Stimulated activated CD4-positive, alpha-beta T cell treated with anti-CD3 and anti-CD28 coated beads, Interleukin-4, amount 100 ng/mL, for 4 hours (primary cell): ENCODE measurements around the gene EPHB1.
"Not testable (repeated sequence)": the region's sequence is repeated elsewhere in the genome, so short reads cannot be mapped to it uniquely, and the experiment has no call there.

Experiments used
- DNase-seq, 2 experiments: peaks; one replicate each; pipeline ENCODE4 v3.0.0-alpha.2; 2020

The EPHB1 gene

DNA sequence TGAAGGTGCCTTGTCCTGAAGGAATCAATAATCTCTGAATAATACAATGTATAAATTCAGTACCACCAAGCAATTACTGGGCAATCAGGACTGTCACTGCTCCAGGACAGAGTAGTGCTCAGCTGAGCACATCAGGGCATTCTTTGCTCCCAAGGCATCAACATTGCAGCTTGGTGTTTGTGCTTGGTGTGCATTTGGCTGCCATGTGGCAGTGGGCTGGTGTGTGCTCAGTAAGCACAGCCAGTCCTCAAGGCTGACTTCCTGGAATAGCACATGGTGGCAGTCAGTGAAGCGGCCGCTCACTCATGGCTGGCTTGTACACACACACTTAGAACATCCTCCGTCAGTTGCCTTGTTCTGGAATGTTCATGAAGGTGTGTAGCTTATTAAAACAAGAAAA is 217.0 kb downstream of the EPHB1 start:
- DNase-seq, result no peak

DNA sequence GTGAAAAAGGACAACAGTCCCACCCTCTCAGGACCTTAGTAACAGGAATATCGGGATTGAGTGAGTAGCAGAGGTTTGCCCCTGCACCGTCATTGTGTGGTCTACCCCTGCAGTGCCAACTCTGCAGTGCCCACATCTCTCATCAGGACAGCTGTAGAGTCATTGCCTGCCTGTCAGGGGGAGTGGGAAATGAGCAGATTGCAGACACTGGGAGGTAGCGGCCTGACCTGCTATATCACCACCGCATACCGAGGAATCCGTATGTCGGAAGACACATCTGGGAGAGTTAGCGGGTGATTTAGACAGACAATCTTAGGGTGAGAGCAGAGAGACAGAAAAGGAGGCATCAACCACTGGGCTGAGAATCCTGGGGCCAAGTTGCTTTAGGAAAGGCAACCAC is 218.1 kb downstream of the EPHB1 start:
- no peak for DNase-seq

DNA sequence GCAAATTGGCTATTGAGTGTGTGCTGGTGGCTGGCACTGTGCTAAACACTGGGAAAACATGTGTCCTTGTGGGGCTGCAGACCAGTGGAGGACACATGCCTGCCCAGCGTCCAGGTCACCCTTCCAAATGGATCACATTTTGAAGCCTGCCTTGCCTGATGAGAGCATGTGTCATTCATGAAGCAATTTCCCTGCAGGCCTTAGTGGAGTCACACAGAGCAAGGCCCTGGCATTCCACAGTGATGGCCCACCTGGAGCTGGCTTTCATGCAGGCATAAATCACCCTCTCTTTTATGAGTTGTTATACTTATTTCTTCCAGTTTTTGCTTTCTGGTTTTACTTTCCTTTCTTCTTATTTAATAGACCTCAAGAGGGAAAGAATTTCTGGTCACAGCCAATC is 219.5 kb downstream of the EPHB1 start:
- no peak for DNase-seq

DNA sequence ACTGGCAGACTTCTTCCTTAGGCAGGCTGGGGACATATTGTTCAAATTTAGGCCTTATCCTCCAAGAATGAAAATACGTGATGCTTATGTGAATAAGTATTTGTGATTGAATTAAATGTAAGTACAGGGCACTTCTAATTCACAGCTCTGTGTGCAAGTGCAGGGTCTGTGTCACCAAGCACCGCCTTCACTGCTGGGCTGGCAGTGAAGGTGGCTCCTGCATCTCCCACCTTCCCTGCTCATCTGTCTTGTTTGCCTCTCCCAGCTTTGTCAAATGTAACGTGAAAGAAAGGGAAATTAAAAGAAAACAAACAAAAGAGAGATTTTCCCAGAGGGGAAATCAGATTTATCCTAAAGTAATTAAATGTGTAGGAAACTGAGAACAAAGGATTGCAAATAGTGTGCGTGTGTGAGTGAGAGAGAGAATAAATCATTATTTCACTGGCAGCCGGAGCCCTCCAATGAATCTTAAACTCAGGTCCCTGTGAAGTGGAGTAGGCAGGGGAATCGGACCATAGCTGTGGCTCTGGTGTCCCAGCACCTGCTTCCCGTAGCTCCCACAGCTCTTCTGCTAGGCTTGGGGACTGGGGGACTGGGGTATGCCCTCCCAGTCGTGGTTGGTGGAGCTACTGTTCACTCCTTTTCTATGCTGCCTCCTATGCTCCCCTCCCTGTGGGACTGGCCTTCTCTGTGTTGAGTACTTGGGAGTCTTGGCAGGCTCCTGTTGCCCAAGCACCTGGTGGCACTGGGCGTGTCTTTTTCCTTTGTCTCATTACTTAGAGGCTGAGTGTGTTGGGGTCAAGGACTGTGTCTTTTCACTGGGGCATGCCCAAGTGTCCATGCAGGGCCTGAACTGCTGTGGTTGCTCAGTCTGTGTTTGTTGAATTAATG is 222.2 kb downstream of the EPHB1 start:
- no peak for DNase-seq

DNA sequence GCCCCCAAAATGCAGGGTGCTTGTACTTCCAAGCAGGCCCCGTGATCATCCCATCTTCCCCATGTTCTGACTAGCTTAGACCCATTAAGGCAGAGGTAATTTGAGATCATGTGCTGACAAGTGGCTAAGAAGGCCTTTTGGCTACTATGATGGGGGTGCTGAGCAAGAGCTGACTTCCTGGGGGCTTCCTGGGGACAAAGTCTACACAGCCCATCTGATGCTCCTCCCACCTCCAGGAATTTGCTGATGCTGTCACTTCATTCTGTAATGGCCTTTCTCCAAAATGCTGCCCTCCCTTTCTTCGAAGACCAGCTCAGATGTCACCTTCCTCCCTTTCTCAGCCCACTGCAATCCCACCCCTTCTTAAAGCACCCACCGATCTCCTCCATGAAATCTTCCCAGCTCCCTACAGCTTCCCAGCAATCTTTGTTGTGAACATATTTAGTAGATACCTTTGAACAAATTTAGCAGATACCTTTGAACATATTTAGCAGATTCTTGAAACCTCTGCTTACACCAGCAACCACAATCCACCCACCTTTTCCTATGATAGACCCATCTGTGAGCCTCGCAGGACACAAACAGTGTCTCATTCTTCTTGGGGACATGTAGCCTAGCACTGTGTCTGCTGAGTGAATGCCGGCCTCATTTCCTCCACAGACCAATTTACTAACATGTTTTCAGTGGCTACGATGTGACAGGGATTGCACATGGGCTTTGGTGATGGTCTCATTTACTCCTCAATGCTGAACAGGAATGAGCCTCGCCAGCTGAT is 223.3 kb downstream of the EPHB1 start:
- DNase-seq, result no peak

DNA sequence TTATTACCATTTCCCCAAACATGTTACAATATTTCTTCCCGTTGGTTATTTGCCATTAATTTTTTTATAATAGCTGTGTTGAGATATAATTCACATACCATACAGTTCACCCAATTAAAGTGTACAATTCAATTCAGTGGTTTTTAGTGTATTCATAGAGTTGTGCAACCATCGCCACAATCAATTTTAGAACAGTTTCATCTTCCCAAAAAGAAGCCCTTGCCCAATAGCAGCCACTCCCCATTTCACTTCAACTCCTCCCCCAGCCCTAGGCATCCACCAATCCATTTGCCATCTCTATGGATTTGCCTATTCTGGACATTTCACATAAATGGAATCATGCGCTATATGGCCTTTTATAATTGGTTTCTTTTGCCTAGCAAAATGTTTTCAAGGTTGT is 225.1 kb downstream of the EPHB1 start:
- no peak for DNase-seq

DNA sequence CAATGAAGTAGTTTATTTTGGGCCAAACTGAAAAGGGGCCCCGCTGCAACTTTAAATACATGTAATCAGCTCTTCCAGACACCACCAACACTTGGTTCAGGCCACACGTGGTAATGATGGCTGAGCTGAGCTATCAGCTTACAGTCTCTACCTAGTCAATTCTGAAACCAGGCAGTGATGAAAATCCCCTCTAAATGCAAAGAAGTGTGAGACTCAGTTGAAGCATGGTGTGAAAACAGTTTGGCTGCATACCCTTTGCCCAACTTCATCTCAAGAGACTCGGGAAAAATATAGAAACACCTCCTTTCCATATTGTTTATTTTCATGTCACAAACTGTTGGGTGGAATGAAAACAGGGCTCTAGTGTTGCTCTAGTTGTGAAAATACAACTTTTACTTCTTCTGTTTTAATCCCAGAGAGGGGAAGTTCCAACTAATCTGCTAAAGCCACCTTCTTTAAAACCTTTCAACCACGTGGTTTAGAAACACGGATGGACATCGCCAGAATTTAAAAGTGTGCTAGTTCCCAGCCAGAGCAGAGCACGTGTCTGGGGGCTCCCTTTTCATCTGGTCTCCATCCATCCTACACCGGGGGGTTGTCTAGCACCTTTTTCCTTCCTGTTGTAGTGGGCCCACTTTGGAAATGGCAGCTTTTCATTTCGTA is 229.1 kb downstream of the EPHB1 start:
- DNase-seq, result no peak

DNA sequence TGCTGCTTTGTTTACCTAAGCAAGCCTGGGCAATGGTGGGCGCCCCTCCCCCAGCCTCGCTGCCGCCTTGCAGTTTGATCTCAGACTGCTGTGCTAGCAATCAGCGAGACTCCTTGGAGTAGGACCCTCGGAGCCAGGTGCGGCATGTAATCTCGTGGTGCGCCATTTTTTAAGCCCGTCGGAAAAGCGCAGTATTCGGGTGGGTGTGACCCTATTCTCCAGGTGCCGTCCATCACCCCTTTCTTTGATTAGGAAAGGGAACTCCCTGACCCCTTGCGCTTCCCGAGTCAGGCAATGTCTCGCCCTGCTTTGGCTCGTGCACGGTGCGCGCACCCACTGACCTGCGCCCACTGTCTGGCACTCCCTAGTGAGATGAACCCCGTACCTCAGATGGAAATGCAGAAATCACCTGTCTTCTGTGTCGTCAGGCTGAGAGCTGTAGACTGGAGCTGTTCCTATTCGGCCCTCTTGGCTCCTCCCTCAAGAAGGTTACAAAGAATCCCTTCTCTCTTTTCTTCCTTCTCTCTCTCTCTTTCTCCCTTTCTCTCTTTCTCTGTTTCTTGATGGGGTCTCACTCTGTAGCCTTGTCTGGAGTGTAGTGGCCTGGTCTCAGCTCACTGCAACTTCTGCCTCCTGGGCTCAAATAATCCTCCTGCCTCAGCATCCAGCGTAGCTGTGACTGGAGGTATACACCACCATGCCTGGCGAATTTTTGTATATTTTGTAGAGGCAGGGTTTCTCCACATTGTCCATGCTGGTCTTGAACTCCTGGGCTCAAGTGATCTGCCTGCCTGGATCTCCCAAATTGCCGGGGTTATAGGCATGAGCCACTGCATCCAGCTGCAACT is 235.9 kb downstream of the EPHB1 start:
- not testable (repeated sequence) for DNase-seq

DNA sequence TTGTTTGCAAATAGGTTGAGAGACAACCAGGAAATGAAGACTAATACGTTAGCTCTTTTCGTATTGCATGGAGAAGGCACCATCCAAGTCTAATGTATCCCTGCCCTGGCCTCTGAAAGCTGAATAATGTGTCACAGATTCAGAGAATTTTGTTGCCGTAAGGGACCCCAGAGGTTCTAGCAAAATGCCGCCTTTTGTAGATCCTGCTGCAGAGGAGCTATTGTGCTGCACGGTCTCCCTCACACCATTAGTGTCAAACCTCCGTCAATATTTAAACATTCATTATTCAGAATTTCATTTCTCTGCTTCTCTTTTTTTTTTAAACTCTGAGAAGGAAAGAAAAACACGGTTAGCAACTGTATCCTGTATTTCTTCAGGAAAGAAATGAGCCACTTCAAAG is 238.7 kb downstream of the EPHB1 start:
- no peak for DNase-seq

DNA sequence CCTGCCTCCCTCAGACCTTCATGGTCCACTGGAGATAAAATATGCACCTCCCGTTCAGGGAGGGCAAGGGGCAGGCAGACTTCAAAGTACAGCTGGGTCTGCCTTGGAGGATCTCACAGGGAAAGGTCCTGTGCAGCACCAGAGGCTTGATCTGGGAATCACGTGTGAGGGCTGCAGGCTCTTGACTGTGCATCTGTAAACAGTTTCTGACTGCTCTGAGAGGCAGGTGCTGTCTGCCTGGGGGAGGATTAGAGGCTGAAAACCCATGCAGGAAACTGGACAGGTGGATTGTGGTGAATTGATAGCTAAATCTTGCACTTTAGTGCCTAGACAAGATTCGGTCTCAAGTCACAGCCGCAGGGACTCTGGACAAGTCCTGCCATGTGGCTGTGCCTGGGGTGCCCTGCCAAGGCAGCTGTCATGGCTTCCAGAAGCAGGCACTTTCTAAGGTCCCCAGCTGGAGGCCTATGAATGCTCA is 239.3 kb downstream of the EPHB1 start:
- DNase-seq, result no peak

DNA sequence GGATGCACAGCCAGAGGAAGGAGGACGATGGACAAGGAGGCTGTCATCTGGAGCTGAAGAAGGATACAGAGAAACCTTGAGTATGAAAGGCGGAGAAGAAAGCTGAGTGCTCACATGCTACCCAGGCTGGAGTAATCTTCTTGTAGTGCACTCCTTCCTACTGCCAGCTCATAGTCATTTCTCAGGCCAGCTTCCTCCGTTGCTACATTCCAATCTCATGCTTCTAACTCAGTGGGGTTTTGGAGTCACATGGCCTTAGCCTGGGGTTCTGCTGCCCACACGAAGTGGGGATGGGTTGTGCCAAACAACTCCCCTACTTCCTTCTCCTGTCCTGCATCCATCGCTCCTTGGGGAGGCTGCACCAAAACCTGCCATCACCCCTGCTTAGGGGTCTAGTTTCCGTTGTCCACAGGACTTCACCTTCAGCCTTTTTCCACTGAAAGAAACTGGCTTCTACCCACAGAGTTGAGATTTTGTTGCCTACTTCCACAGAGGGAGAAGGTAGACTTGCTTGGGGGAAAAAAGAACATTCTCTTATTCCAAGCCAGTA is 239.9 kb downstream of the EPHB1 start:
- DNase-seq, result no peak

DNA sequence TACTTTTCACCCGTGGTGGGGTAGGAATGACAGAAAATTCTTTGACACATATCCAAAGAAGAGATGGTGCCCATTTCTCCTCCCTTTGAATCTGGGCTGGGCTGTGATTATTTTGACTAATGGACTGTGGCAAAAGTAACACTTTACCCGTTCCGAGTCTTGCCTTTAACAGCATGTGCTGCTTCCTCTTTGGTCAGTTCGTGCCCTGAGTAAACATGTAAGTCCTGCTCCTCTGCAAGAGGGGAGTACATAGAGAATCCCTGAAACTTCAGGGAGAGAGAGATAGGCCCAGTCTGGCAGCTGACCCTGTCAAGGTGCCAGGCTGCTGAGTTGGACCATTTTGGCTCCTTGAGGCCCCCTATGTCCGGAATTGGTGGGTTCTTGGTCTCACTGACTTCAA is 243.1 kb downstream of the EPHB1 start:
- no peak for DNase-seq

DNA sequence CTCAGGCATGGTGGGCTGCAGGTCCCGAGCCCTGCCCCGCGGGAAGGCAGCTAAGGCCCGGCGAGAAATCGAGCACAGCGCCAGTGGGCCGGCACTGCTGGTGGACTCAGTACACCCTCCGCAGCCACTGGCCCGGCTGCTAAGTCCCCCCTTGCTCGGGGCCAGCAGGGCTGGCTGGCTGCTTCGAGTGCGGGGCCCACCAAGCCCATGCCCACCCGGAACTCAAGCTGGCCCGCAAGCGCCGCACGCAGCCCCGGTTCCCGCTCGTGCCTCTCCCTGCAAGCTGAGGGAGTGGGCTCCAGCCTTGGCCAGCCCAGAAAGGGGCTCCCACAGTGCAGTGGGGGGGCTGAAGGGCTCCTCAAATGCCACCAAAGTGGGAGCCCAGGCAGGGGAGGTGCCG is 244.5 kb downstream of the EPHB1 start:
- not testable (repeated sequence) for DNase-seq

DNA sequence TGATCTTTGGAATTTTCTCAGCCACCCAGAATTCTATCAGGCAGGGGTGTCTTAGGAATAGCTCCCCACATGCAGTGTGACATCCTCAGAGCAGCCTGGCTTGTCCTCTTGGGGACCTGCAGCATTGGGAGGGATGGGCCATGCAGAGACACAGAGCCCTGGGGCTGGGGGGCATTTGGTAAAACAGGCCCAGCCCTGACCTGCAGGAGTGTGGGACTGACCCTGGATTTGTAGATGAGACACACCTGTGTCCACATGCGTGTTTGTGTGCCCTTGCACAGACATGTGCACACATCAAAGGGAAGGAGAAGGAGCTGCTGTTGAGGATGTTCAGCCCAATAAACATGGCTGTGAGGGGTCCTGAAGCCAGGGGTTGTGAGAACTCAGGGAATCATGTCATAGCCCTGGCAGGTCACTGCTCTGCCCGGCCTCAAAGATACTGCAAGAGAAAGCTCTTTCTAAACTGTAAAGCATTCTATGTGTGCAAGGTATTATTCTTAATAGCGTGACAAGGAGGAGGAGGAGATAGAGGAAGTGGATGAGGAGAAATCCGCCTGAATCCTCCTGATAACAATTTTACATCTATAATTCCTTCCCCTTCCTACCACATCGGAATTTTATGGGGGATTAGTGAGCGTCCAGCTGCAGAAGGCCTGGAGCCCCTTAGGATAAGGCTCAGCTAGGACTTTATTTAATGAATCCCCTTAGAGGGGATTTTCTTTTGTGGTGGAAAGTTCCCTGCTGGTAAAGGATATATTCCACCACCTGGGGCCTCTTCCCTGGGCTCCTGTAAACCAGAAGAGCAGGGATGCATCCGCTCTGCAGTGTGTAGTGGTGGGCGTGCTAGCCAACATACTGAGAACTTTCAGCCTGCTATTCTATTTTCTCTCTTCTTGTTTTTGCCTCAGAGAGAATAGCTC is 245.5 kb downstream of the EPHB1 start:
- DNase-seq, result no peak

DNA sequence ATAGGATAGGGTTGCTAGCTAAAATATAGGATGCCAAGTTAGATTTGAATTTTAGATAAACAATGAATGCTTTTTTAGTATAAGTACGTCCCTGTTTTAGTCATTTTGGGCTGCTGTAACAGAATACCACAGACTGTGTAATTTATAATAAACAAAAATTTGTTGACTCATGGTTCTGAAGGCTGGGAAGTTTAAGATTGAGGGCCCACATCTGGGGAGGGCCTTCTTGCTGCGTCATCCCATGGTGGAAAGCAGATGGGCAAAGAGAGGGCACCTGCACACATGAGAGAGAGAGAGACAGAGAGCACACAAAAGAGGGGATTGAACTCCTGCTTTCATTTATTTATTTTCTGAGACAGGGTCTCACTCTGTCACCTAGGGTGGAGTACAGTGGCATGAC is 246.5 kb downstream of the EPHB1 start:
- DNase-seq, result no peak

DNA sequence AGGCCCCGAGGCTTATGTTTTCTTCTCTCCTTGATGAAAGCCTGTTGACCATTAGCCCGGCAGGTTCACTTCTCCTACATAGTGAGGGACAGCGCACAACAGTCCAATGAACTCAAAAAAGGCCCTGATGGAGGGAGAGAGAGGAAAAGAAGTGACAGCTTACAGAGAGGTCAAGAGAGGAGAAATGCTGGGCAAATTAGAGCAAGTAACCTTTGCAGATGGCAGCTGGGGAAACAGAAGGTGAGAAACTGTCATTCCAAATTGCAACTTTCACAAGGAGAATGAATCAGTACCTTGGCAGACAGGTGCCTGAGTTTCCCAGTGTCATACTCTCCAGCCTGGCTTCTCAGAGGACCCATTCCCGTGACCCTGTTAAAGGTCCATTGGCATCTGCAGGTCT is 252.0 kb downstream of the EPHB1 start:
- DNase-seq, result no peak

DNA sequence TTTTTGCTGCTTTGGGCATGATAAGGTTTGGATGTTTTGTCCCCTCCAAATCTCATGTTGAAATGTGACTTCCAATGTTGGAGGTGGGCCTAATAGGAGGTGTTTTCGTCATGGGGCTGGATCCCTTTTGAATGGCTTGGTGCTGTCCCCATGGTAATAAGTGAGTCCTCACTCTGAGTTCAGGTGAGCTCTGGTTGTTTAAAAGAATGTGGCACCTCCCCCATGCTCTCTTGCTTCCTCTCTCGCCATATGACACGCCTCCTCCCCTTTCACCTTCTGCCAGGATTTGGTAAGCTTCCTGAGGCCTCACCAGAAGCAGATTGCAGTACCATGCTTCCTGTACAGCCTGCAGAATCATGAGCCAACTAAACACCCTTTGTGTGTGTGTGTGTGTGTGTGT is 255.5 kb downstream of the EPHB1 start:
- DNase-seq, result no peak

DNA sequence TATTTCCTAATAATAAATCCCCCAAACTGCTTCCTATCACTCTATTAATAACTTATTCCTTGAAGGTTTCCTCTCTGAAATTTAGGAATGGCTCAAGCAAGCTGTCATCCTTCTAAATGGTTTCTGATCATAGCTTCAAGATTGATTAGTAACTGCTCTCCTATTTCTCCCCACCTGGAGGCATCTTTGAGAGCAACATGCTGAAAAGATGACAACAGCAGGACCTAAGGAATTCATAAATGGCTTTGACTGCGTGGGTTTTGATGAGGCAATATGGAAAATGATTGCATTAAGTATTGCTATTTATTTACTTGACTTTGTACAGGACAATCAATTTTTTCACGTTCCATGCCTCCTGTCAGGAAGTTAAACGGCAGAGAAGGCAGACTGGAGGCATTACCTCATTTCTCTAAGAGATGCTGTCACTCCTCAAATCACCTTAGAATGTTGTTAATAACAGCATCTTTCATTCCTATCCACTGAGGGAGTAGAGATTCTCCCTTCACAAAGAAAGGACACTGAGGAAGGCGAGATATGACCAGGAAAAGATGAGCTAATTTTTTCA is 256.4 kb downstream of the EPHB1 start:
- DNase-seq, result no peak

DNA sequence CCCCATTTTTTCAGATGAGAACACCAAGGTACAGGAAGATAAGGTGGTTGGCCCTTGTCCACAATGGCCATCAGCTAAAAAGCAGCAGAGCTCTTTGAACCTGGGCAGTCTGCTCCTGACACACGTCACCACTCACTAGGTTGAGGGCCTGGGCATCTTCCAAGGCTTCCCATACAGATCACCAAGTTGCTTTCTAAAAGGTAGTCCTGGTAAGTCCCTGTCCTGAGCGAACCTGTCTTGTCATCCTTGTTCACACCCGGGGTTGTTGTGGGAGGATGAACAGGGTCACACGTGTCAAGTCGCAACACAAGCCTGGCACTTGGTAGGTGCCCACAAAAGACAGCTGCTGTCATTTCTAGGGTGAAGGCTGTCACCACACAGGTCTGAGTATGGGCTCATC is 260.4 kb downstream of the EPHB1 start:
- no peak for DNase-seq

DNA sequence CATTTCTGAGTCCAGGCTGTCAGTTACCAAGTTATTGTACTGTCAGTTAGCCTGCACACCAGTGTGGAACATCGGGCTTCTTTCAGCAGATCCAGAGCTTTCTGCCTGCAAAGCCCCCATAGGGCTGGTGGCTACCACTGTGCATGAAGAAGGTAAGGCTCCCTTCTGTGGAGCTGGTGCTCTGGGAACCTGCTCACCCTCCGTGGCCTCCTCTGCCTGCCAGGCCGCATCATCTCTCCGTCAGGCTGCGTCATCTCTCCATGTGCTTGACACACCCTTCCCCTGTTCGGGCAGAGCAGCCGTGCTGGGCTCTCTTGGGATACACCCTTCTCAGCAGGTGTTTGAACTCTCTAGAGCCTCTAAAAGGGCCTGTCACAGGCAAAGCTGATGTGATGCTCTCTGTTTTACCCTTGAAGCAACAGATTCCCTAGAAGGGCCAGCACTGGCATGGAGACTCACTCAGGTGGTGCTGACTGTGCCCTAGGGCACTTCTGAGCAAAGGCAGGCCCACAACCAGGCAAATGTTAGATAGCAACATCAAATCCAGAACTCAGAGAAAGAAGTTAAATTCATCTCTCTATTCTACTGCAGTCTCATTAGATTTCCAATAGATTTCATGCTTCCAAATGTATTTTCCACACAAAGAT is 261.1 kb downstream of the EPHB1 start:
- no peak for DNase-seq
